ENCODE results near the gene HNMT.

- TF ChIP-seq CTCF (IDR thresholded peaks at IDR 0.05; ENCODE audit: low read depth, low read length, poor library complexity, severe bottlenecking) = no peak
- no peak for TF ChIP-seq EZH2phosphoT487 (IDR thresholded peaks at IDR 0.05; ENCODE audit: borderline replicate concordance, low read length)
These were observed 19.0 kb upstream of the HNMT start for GRCh38 chr2:137945229-137945628.
